NCI-H2227 (cell line): ENCODE results near the gene TANGO2.

Source experiments
- DNase-seq: peaks from one replicate; lab custom pipeline; 2025; ENCODE audit not compliant: unreplicated experiment; lab: John Stamatoyannopoulos, UW

TANGO2 gene

DNA sequence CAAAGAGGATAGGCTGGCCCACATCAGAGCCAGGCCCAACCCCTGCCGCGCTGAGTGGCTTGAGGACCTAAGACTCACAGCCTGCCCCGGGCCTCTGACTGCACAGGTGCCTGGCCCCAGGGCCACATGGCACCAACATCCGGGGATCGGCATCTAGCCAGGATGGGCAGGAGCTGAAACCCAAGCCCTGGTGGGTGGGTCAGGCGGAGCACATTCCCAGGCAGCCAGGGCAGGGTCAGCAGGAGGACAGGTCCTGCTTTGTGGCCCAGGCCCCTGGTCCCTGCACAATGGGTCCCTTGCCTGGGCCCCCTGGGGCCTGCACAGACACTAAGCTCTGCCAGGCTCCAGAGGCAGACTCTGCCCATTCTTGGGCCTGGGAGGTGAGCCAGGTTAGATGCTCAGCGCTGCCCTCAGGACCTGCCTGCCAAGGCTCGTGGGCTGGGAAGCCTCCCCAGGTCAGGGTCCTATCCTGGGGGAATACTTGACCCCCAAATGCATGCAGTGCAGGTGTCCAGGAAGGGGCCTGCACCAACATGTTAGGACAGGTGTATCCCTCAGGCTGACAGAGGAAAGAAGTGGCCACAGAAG is 37.8 kb upstream of the TANGO2 start:
- no peak for DNase-seq

GRCh38 chr22:19983741-19984140 is 37.2 kb upstream of the TANGO2 start:
- no peak for DNase-seq

- DNase-seq = no peak
These were observed 36.6 kb upstream of the TANGO2 start for GRCh38 chr22:19984201-19984753.

DNA sequence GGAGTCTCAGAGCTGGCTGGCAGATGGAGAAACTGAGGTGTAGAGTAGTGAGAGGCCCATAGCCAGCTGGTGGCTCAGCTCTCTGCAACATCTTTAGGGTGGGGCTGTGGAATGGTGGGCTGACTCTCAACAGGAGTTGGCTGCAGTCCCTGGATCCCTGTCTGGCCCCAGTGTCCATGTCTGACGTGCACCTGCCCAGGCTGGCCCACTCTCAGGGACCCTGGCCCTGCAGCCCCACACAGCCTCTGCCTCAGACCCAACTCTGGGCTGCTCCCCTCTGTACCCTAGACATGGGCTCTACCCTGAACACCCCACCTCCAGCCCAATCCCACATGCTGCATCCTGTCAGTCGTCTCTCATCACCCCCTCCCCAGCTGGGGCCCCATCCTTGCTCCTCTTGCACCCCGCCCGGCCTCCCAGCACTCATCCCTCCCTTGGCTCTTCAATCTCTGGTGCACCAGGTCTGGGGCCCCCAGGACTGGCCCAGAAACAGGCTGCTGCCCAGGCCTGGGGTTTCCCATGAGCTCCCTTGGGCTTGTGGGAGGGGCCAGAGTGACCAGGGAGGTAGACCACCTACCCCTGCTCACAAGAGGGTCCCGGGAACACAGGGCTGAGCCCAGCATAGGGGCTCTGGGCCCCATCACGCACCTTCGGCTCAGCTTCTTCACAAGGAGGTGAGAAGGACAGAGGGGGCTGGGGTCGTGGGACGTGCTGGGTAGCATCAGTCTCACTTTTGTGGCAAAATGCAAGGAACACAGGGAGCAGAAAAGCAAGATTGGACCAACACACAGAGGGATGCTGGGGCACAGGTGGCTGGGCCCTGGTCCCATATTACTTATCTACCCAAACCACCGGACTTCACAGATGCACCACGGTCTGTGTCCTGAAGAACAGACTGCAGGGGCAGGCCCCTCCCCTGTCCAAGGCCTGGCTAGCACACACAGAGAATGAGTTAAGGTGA is 35.8 kb upstream of the TANGO2 start:
- DNase-seq = no peak

GRCh38 chr22:19986011-19986409 is 34.9 kb upstream of the TANGO2 start:
- no peak for DNase-seq

DNA sequence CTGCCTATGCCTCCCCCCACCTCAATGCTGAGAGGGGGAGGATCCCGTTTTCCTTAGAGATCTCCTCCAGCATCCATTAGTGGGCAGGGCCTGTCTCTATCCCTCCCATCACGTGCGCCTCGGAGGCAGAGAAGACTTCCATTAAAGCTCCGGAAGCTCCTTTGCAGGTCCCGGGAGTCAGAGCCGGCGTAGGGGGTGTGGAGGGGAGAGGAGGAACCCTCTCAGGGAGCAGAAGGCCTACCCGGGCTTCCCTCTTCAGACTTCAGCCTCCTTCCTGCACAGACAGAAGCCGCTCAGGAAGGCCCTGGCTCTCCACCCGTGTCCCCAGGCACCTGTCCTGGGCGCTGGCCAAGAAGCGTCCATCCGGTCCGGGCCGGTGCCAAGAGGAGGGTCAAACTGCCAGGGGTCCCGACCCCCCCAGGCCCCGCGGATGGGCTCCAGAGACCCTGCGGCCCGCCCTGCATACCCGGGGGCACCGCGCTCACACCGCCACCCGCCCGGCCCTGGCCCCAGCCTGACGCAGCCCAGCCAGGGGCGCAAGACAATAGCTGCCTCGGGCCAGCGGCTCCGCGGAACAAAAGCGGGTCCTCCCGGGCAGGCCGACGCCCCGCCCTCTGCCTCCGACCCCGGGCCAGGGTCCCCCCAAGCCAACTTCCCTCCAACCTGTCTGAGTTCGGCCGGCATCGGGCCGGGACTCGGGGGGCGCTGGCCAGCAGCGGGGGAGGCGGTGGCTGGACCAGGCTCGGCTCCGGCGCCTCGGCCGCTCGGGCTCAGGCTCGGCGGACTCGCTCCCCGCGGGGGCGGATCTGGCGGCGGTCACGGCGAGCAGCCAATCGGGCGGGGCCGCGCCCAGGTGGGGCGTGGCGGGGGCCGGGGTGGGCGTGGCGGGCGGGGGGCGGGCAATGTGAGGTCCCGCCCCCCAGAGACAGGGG is 34.2 kb upstream of the TANGO2 start:
- peak; percentile 92 for DNase-seq

- DNase-seq = no peak
These were observed 33.3 kb upstream of the TANGO2 start for GRCh38 chr22:19987394-19988306.

DNA sequence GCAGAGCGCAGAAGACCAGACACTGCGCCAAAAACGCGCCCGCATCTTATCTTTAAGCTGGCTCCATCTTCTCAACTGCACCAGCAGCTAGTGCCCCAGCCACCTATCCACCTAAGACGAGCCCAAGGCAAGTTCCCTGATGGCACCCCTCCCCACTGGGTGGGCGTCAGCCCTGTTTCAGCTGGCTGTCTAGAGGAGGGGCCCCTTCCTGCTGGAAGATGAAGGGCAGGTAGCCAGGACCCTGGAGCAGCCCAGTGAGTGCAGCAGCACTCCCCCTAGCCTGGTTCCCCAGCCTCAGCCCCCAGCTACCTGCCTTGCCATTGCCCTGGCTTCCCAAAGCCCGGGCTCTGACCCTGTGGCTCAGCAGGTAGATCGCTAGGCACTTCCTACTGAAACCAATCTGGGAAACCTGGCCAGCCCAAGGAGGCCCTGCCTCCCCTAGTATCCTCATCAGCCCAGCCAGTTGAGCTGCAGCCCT is 32.5 kb upstream of the TANGO2 start:
- DNase-seq = no peak

GRCh38 chr22:19988965-19989724 is 31.8 kb upstream of the TANGO2 start:
- no peak for DNase-seq

- DNase-seq = no peak
These were observed 31.2 kb upstream of the TANGO2 start for GRCh38 chr22:19989725-19990067.

- no peak for DNase-seq
These were observed 30.7 kb upstream of the TANGO2 start for GRCh38 chr22:19990188-19990587.

DNA sequence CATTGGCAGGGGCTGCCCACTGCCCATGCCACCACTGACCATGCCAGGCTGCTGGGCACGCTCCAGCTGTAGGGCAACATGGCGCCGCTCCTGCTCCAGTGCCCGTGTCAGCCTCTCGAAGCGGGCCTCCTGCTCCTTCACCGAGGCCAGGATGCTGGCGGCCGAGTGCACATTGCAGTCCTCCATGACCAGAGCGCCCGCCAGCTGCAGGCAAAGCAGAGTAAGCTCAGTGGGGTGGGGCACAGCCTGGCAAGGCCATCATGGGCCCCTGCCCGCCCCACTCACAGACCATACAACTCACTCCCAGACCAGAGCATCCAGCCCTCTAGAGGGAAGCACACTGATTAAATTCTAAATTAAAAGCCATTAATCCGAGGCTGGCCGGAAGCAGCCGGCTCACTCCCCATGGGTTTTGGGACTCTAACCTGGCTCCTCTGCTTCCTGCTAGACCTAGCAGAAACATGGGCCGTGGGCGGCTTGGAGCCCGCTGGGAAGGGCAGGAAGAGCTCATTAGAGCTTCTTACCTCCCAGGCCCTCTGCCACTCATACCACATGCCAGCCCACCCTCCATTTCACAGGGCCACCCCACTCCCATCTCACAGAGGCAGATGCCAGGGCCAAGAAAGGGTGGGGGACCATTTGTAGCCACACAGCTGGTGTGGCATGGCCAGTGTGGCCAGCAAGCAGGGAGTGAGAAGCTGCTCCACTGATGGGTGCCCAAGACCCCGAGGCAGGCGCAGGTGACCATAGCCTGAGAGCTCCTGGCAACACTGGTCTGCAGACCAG is 30.1 kb upstream of the TANGO2 start:
- no peak for DNase-seq

DNA sequence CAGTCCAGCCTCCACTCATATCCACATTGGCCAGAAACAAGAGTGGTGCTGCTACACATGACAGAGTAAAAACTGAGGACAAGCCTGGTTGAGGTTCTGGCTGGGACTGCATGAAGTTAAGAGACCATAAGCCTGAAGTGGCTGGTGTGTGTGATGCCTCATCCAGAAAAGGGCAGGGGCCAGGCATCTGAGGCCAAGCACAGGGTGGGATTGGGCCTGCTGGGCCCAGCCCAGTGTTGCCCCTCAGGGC is 29.6 kb upstream of the TANGO2 start:
- DNase-seq = no peak

GRCh38 chr22:19991645-19992451 is 29.1 kb upstream of the TANGO2 start:
- no peak for DNase-seq

- DNase-seq = no peak
These were observed 28.4 kb upstream of the TANGO2 start for GRCh38 chr22:19992481-19992911.

DNA sequence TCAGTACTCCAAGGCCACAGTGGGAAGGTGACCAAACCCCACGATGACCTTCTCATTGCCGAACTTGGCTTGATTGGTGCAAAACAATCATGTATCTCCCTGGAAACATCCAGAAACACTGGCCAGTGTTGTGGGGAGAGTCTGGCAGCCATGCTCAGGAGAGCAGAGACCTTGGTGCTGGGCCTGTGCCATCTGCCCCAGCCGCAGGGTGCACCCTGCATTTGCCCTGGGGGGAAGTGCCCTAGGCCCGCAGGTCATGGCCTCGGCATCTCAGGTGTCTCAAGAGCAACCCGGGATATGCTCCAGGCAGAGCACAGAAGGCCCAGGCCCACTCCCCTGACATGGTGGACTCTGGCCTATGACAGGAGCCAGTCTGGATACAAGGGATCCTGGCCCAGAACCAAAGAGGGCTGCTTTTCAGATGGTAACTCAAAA is 28.0 kb upstream of the TANGO2 start:
- DNase-seq = no peak

DNA sequence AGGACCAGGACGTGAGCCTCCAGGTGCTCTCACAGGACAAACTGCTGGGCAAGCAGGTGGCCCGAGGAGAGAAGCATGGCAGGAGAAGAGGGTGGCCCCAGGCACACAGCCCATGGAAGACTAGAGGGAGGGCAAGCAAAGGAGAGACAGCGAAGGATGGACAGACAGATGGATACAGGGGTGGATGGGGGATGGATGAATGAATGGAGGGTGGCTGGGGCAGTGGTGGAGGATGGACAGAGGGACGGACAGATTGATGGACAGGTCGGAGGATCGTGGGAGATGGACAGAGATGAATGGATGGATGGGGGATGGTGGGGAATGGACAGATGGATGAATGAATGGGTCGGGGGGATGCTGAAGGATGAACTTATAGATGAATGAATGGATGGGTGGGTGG is 27.0 kb upstream of the TANGO2 start:
- DNase-seq = no peak
